GM12875 (cell line): ENCODE data around the gene CYTL1.

Experiments used
- H3K4me3 ChIP-seq: one replicate; pipeline ENCODE4 v1.5.1; 2011; ENCODE audit warnings: low read depth, low read length, control low read depth
- CTCF ChIP-seq: IDR thresholded peaks from 2 replicates; pipeline ENCODE4 v1.5.1; 2011; ENCODE audit warnings: low read depth, mild to moderate bottlenecking, control low read depth, inconsistent platforms, low read length, moderate library complexity, borderline replicate concordance; ENCODE audit not compliant: insufficient read depth

Gene CYTL1

GRCh38 chr4:5052204-5052702 is 33.0 kb upstream of the CYTL1 start:
- no peak overlapping the region for H3K4me3 ChIP-seq

GRCh38 chr4:5051278-5052203 is 32.3 kb upstream of the CYTL1 start, which contains the start of gene STK32B:
Gene STK32B, plus strand, starts transcription at chr4:5051480.
- TF ChIP-seq CTCF: no peak
- H3K4me3 ChIP-seq: peak within 1 kb of the TSS; percentile 21

More at GRCh38 chr4:5052204-5052702, 33.0 kb upstream of the CYTL1 start:
- TF ChIP-seq CTCF: no peak

GRCh38 chr4:5050520-5051277 is 31.4 kb upstream of the CYTL1 start:
- H3K4me3 ChIP-seq: peak overlapping the region; percentile 21

GRCh38 chr4:5048721-5049120 is 29.5 kb upstream of the CYTL1 start:
- no peak for TF ChIP-seq CTCF
- H3K4me3 ChIP-seq: no peak overlapping the region

More at GRCh38 chr4:5050520-5051277, 31.4 kb upstream of the CYTL1 start:
- peak; percentile 57 for TF ChIP-seq CTCF

GRCh38 chr4:5045097-5045496 is 25.8 kb upstream of the CYTL1 start:
- no peak for TF ChIP-seq CTCF
- H3K4me3 ChIP-seq: no peak overlapping the region

- no peak overlapping the region for H3K4me3 ChIP-seq
- no peak for TF ChIP-seq CTCF
These were observed 25.1 kb upstream of the CYTL1 start for GRCh38 chr4:5044341-5044740.
